GM19455 (cell line): ENCODE results near the gene TRMT1.
"Not testable (repeated sequence)": the region's sequence is repeated elsewhere in the genome, so short reads cannot be mapped to it uniquely, and the experiment has no call there.

ENCODE experiments used
- ATAC-seq: cut with Tn5 transposase; IDR thresholded peaks from one replicate; pipeline ENCODE4 v1.9.1; 2021; ENCODE audit not compliant: unreplicated experiment

The TRMT1 gene

GRCh38 chr19:13150931-13151604 lies 34.5 kb upstream of the TRMT1 start:
- no peak for ATAC-seq

- ATAC-seq: no peak
Measured at GRCh38 chr19:13150187-13150930, 33.8 kb upstream of the TRMT1 start, which contains the start of the genes IER2 and STX10. Gene IER2 (plus strand): TSS chr19:13150411. CDS start chr19:13153187, 2,776 bp downstream. Gene STX10 (minus strand): TSS chr19:13150375. CDS start chr19:13150173, 202 bp downstream.

DNA sequence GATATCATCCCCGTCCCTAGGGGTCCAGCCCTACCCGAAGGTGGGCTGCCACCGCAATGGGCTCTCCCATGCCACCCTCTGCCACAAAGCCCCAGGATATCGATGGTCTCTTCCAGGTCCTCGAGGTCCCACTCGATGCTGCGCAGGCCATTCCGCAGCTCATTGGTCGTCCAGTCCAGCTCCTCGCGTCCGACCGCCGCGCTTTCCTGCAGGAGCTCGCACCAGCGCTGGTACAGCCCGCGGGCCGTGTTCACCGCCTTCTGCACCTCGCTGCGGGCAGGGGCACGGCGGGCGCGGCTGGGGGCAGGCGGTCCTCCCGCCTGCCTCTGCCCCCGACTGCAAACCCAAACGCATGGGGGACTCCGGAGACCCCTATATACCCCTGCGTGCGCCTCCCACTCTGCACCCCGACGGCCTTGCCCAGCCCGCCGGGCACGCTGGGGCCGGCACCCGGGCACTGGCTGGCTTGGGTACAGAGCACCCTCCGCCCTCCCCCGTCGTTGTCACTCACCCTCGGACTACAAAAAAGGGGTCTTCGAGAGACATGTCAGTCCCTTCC lies 33.2 kb upstream of the TRMT1 start:
- ATAC-seq: no peak

- not testable (repeated sequence) for ATAC-seq
Measured at GRCh38 chr19:13149173-13149627, 32.7 kb upstream of the TRMT1 start.

DNA sequence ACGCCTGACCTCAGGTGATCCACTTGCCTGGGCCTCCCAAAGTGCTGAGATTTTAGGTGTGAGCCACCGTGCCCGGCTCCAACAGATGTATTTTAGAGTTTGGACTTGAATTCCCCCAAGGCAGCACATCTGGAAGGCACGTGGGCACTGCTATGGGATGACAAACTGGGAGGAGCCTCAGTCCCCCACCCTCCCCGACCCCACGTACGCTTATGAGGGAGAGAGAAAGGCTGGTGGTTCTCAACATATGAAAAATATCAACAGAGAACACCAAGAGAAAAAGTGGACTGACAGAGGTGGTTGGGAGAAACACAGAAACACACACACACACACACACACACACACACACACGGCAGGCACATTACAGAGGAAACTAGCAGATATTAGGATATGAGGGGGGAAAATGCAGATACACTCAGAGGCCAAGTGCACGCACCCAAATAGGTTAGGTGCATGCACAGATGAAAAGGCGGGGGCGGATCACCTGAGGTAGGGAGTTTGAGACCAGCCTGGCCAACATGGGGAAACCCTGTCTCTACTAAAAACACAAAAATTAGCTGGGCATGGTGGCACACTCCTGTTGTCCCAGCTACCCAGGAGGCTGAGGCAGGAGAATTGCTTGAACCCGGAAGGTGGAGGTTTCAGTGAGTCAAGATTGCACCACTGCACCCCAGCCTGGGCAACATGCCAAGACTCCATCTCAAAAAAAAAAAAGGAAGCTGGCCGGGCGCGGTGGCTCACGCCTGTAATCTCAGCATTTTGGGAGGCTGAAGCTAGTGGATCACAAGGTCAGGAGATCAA lies 30.4 kb upstream of the TRMT1 start:
- ATAC-seq: no peak

DNA sequence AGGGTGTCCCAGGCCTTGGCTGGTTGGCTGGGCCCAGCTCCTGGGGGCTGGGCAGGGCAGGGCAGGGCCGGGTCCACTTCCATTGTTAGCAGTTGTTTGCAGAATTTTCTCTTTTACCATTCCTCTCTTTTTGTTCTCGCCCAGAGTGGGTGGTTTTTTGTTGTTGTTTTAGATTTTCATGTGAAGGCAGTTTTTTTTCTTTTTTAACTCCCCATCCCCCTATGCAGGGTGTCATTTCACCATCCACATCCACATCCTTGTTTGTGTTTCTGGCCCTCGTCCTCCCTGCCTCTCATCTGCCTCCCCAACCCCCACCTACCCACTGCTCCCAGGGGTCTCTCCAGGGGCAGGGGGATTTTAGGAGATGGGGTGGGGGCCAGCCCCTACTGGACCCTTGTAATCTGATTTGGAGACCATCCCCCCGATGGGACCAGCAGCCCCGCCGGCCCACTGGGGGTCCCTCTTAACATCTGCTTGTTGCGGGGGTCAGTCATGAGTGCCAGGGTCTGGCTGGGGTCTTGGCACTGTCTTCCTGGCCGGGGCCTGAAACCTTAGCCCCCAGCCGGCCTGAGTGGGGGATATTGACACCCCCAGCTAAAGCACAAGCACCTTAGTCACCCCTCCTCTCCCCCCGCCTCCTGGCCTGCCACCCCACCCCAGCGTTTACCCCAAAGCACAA lies 23.2 kb upstream of the TRMT1 start:
- no peak for ATAC-seq

- ATAC-seq: no peak
Measured at GRCh38 chr19:13138916-13139198, 22.3 kb upstream of the TRMT1 start.

GRCh38 chr19:13138171-13138915 lies 21.8 kb upstream of the TRMT1 start:
- ATAC-seq: no peak

GRCh38 chr19:13137290-13137794 lies 20.8 kb upstream of the TRMT1 start:
- ATAC-seq: no peak

- no peak for ATAC-seq
Measured at GRCh38 chr19:13135068-13136062, 18.8 kb upstream of the TRMT1 start.

GRCh38 chr19:13134626-13135025 lies 18.1 kb upstream of the TRMT1 start:
- no peak for ATAC-seq

- no peak for ATAC-seq
Measured at GRCh38 chr19:13133241-13133870, 16.8 kb upstream of the TRMT1 start.

DNA sequence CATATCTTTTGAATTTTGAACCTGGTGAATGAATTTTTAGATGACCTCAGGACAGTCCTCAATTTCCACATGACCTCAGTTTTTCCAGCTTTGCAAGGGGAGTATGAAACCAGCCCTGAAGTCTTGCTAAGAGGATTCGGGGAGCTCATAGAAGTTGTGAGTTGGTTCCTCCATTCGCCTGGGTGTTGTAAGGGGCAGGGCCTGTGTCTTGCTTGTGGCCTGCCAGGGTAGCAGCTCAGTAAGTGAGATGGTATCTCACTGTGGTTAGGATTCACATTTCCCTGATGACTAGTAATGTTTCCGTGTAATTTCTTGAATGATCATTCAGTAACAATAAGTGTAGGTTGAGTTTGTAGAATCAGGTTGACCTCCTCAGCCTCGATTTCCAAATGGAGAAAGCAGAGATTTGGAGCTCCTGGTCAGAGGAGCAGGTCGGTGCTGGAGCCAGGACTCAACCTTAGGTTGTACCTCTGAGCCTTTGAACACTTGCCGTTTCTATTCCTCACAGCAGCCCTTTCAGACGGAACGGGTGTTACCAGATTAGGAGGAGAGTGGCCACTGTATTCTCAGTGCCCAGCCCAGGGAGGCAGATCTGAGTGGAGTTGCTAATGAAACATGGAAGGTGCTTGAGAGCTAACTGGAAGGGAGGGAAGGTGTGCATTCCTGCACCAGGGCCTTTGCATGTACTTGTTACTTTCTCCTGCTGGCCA lies 16.1 kb upstream of the TRMT1 start:
- ATAC-seq: no peak

- ATAC-seq: no peak
Measured at GRCh38 chr19:13130886-13131490, 14.4 kb upstream of the TRMT1 start.

GRCh38 chr19:13129384-13129783 lies 12.8 kb upstream of the TRMT1 start:
- ATAC-seq: no peak

DNA sequence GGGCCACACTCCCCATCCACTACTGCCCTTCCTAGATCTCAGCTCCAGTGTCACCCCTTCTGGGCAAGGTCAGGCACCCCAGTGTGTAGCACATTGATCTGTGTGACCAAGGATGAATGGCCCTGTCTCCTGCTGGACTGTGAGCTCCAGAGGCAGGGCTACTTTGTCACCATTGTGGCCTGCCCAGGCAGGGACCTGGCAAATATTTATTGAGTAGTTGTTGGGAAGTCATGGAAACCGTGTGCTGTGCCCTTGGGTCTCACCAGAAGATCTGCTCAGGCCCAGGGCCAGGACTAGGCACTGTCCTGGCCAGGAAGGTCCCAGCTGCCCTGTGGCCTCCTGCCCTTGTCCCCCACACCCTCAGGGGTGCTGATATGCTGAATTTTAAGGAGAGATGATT lies 12.0 kb upstream of the TRMT1 start:
- no peak for ATAC-seq
